AG10803 (cell line): ENCODE results near the gene NCSTN.

Experiments
- DNase-seq: peaks from one replicate; pipeline ENCODE4 v3.0.0; 2010; ENCODE audit warnings: low read depth
- H3K4me3 ChIP-seq: 2 replicates; pipeline ENCODE4 v1.5.1; 2011; ENCODE audit warnings: mild to moderate bottlenecking, low read length, control low read depth
- CTCF ChIP-seq: conservative IDR thresholded peaks from 2 replicates; pipeline ENCODE4 v1.5.1; 2011; ENCODE audit warnings: mild to moderate bottlenecking, low read length, control low read depth, inconsistent platforms

The NCSTN gene

GRCh38 chr1:160332516-160332915, 10.7 kb upstream of the NCSTN start:
- no peak for TF ChIP-seq CTCF
- DNase-seq = no peak
- no peak overlapping the region for H3K4me3 ChIP-seq

GRCh38 chr1:160338580-160338979, 4.6 kb upstream of the NCSTN start:
- H3K4me3 ChIP-seq = no peak overlapping the region
- no peak for TF ChIP-seq CTCF
- DNase-seq = no peak

- no peak for TF ChIP-seq CTCF
- H3K4me3 ChIP-seq = peak overlapping the region; percentile 7; the same call in 1 of the 2 replicates
- DNase-seq = no peak
These were observed 3.0 kb upstream of the NCSTN start for GRCh38 chr1:160340146-160340545.

GRCh38 chr1:160340866-160341265, 2.3 kb upstream of the NCSTN start:
- TF ChIP-seq CTCF = no peak
- DNase-seq = no peak
- peak overlapping the region; percentile 16; the same call in 1 of the 2 replicates for H3K4me3 ChIP-seq

- TF ChIP-seq CTCF = no peak
- peak; percentile 8 for DNase-seq
- H3K4me3 ChIP-seq = peak overlapping the region; percentile 97
These were observed 657 bp upstream of the NCSTN start for GRCh38 chr1:160342526-160342925.

- H3K4me3 ChIP-seq = peak overlapping the region; percentile 97
- TF ChIP-seq CTCF = no peak
- no peak for DNase-seq
These were observed 1.1 kb downstream of the NCSTN start for GRCh38 chr1:160344241-160344640.

- no peak for DNase-seq
- no peak for TF ChIP-seq CTCF
- H3K4me3 ChIP-seq = no peak overlapping the region
These were observed 1.8 kb downstream of the NCSTN start for GRCh38 chr1:160344936-160345335.
